LoVo (cell line): ENCODE data around the gene RTL10.

Source experiments
- DNase-seq: peaks from one replicate; pipeline ENCODE4 v3.0.0-alpha.2; 2016; ENCODE audit warnings: low spot score

Gene RTL10

DNA sequence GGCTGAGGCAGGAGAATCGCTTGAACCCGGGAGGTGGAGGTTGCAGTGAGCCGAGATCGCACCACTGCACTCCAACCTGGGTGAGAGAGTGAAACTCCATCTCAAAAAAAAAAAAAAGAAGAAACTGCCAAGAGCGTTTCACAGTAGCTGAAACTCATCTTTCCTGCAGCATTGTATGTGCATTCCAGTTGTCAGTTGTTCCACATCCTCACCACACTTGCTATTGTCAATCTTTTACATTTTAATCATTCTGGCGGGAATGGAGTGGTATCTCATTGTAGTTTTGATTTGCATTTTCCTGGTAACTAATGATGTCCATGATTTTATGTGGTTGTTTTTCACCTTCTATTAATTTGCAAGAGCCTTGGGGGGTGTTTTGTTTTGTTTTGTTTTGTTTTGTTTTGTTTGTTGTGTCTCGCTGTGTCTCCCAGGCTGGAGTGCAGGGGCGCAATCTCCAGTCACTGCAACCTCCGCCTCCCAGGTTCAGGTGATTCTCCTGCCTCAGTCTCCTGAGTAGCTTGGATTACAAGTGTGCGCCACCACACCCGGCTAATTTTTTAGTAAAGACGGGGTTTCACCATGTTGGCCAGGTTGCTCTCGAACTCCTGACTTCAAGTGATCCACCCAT is 8.1 kb upstream of the RTL10 start:
- DNase-seq: no peak

DNA sequence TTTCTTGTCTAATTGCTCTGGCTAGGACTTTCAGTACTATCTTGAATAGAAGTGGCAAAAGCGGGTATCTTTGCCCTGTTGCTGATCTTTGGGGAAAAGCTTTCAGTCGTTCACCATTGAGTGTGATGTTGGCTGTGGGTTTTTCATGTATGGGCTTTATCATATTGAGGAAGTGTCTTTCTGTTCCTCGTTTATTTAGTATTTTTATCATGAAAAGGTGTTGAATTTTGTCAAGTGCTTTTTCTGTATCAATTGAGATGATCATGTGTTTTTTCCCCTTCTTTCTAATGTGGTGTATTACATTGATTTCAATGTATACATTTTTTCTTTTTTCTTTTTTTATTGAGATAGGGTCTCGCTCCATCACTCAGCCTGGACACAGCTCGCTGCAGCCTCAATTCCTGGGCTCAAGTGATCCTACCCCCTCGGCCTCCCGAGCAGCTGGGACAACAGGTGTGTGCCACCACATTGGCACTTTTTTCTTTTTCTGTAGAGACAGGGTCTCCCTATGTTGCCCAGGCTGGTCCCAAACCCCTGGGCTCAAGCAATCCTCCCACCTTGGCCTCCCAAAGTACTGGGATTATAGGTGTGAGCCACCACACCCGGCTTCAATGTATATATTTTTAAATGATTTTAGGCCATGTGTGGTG is 5.3 kb upstream of the RTL10 start:
- no peak for DNase-seq

DNA sequence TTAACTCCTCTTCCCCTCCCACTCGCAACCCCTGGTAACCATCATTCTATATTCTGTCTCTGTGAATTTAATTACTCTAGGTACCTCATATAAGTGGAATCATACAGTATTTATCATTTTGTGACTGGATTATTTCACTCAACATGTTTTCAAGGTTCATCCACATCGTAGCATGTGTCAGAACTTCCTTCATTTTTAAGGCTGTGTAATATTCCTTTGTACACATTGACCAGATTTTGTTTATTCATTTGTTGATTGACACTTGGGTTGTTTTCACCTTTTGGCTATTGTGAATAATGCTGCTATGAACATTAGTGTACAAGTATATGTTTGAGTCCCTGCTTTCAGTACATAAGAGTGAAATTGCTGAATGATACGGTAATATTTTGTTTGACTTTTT is 2.7 kb upstream of the RTL10 start:
- no peak for DNase-seq

DNA sequence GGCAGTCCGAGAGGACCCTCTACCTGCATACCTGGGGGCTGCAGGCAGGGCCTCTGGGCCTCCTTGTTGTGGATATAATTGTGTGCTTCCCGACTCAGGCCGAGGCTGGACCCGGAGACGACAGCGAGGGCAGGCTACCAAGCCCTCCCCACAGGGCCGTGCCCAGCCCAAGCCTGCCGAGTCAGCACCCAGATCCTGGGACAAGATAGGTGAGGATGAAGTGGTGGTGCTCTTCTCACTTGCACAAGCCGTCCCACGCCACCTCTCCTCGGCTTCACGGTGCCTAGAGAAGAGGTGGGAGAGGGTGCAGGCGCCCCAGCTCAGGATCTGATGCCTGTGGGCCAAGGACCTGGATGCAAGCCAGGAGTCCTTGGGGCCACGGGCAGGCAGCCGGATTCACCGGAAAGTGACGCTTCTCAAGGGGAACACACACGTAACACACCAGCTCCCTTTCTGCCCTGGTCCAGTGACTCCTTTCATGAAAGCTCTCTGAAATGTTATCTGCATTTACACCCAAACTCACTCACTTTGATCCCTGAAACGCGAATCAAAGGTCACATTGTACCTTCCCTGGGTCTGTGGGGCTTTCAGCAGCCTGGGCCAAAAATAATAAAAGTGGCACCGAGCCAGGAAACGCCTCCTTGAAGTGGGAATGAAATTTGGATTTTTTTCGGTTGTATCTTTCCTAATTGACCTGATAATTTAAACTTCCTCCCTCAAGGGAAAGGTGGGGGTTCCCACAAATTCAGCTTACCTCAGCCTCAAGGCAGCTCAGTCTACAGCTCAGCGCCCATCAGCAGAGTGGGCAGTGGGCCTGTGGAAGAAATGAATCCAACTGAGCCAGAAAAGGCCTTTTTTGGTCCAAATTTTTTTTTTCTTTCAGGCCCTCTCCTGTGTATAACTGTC is 1.1 kb upstream of the RTL10 start:
- peak; percentile 60 for DNase-seq

GRCh38 chr22:19853879-19854777 is 546 bp downstream of the RTL10 start:
- no peak for DNase-seq

- no peak for DNase-seq
Observed at GRCh38 chr22:19853058-19853878, 1.4 kb downstream of the RTL10 start.

- no peak for DNase-seq
Observed at GRCh38 chr22:19852177-19852781, 2.4 kb downstream of the RTL10 start.

DNA sequence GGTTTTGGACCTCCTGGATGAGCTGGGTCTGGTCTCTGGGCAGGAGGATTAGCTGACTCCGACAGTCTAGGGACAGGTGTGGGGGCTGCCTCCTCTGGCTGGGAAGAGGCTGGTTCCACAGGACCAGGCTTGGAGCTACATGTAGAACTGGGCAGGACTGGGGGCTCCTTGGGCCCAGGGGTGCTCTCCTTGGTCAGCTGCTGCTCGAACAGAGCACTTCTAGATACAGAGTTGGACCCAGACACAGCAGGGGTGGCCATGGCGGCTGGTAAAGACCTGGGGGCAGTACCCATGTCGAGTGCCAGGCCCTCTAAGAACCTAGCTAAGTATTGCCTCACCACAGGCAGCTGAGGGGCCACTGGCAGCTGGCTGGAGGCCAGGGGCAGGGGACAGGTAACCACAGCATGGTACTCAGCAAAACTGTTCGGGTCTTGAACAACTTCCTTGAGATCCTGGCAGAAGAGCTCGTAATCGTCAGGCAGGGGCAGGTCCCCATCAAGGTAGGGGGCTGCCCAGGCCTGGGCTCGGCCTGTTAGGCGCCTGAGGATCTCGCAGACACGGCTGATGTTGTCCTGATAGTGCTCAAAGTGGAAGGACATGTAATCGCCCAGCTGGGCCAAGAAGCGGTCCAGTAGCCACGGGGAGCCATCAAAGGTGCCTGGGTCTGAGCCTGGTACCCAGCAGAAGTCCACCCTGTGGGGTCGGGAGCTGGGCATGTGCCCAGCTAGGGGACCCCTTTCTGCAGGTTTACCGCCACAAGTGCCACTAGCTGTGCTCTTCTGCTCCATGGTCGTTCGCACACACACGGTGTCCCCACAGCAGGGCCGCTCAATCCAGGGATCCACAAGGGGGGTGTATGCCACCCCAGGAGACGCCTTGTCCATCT is 3.1 kb downstream of the RTL10 start:
- DNase-seq: no peak

DNA sequence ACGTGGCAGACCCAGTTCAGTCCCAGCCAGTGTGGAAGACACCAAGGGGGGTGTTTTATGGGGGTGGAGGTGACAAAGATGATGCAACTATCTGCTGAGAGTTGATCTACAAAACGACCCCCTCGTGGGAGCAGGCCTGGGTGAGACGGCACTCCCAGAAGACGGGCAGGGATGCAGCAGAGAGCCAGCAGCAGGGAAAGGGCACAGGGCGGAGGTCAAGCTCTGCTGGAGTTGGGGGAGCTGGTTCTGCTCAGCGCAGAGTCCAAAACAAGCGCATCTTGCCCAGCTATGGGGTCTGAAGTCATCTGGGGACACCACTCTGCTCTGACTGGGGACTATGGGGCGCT is 3.9 kb downstream of the RTL10 start:
- no peak for DNase-seq

- no peak for DNase-seq
Observed at GRCh38 chr22:19849835-19850762, 4.6 kb downstream of the RTL10 start.

- DNase-seq: peak; percentile 30
Observed at GRCh38 chr22:19848298-19849224, 6.1 kb downstream of the RTL10 start.

- DNase-seq: no peak
Observed at GRCh38 chr22:19847345-19847632, 7.4 kb downstream of the RTL10 start.

- no peak for DNase-seq
Observed at GRCh38 chr22:19846620-19847344, 7.9 kb downstream of the RTL10 start.

GRCh38 chr22:19845054-19845722 is 9.5 kb downstream of the RTL10 start:
- DNase-seq: no peak

DNA sequence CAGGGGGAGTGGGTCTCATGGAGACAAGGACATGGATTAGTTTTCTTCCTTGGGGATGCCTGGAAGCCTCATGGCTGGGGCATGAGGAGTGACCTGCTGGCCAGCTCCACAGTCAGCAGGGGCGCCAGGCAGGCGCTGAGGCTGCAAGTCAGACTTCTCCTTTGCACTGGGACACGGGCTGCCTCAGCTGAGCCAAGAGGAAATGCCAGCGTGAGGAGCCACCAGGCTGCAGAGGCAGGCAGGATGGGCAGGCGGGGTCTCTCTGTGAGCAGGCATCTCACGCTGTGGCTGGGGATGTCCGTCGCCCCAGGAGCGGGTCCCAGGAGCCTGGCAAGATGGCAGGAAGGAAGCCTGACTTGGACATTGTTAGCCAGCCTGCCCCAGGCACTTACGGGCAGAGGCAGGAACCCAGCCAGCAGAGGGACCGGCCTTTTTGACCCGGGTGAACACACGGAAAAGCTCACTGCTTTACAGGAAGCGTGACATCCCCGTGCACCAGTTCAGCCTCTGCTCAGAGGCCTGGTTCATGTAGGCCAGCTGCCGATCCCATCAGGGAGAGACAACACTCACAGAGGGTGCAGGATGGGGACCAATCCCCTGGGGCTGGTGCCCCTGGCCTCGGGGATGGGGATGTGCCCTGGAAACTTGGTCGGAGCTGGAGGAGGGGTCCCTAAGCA is 10.2 kb downstream of the RTL10 start:
- no peak for DNase-seq

DNA sequence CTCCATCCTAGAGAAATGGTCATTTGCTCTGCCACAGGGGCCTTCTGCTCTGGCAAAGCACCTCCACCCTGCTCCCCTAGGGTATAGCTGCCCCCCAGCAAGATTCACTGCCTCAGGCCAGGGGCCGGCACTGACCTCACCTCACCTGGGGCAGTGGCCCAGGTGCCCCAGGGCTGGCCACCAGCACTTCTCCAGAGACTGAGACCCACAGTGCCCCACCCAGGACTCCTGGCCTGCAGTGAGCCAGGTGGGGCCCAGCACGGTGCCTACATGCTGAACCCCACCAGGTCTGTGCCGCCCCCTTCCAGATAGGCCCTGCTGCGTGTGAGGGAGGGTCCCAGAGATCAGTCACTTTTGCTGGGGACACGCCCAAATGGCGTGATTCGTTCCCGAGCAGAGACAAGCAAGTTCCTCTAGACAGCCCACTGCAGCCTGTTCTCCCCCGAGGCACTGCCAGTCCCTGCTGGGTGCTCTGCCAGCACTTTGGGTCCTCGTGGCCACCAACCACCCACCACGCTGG is 10.8 kb downstream of the RTL10 start:
- no peak for DNase-seq
